Pancreas (tissue), 10 donors: Measurements from ENCODE around the gene SCN8A. TPM values are rescaled to one million over a fixed set of nuclear protein-coding genes. Genes with fewer than 3 reads are reported as not detected.

ENCODE experiments used
- ATAC-seq, 4 donors: fragments of 200-7000 bp; cut with Tn5 transposase; one replicate each; pipeline versions ENCODE4 v1.8.0 to v1.9.1; 2020; ENCODE audit warnings: mild to moderate bottlenecking in 4 of 4, moderate library complexity in 4 of 4
- DNase-seq, 6 donors: peaks; one replicate each; pipeline ENCODE4 v3.0.0-alpha.2; 2020
- FAIRE-seq: peaks from 2 replicates; lab custom pipeline; 2012; peaks lifted over from hg19 to GRCh38; lab: Jason Lieb, UNC
- H3K27ac ChIP-seq, 4 donors: fragments of 200-600 bp; sonication (generic); 1 replicate in 3 of 4; 2 replicates in 1 of 4; pipeline versions ENCODE4 v1.5.0 to v1.8.0; 2020
- H3K27me3 ChIP-seq, 4 donors: fragments of 200-600 bp; one replicate each; pipeline ENCODE4 v1.8.0; 2021
- H3K36me3 ChIP-seq, 3 donors: fragments of 200-600 bp; sonication (generic) in 1 of 3; one replicate each; pipeline versions ENCODE4 v1.5.0 to v1.8.0; 2020 to 2021
- H3K4me1 ChIP-seq, 3 donors: fragments of 200-600 bp; one replicate each; pipeline ENCODE4 v1.8.0; 2021
- H3K4me3 ChIP-seq, 4 donors: fragments of 200-600 bp; sonication (generic) in 2 of 4; one replicate each; pipeline versions ENCODE4 v1.5.0 to v1.8.0; 2020 to 2021
- H3K9me3 ChIP-seq, 4 donors: fragments of 200-600 bp; one replicate each; pipeline ENCODE4 v1.8.0; 2021
- WGBS, 2 donors: extraction: QIAGEN DNeasy Blood & Tissue Kit; methylation state at CpG; one replicate each; pipeline ENCODE4 v1.1.7; 2013; 5-methylcytosine and 5-hydroxymethylcytosine counted together
- intact Hi-C, 3 donors: fragments of 100-400 bp; cut with DNase I; formaldehyde crosslinking; loops; one replicate each; pipeline versions ENCODE4 v1.11.1 to v1.14.2; 2022
- polyA plus RNA-seq, 2 donors: library from polyadenylated mRNA; stranded (reverse); fragments of 200-250 nt; gene quantifications; one replicate each; pipeline ENCODE4 v1.2.3, GENCODE V29; 2013
- total RNA-seq, 6 donors: library from RNA; stranded (reverse); fragmentation: NEBNext Ultra II Directional in 4 of 6; extraction: Animal tissue kit (Norgen Biotek cat#: 25700) in 4 of 6; gene quantifications; one replicate each; pipeline versions ENCODE4 v1.2.1 to v1.2.4, GENCODE V29; 2021 to 2023
- TF ChIP-seq, protein P1 (sequence below), 4 donors: fragments of 200-600 bp; sonication (generic) in 3 of 4; IDR thresholded peaks; one replicate each; pipeline versions ENCODE4 v1.5.0 to v1.8.0; 2021; ENCODE audit warnings: antibody characterized with exemption in 4 of 4
- donor health status: healthy with polysubstance abuse.
- donor health status: DM: no; HTN: no; CAD: no; lungs with moderate emphysema.
- donor health status: DM: no; HTN: no; CAD: no.
- donor health status: control.
- donor health status: control.
- donor health status: Bipolar disorder and iron deficiency.
- donor health status: DM: yes; HTN: yes; CAD: no.
- donor health status: DM: no; HTN: no; CAD: no.
- donor health status: DM: no; HTN: no; CAD: no.
- donor health status: DM: yes; HTN: yes; CAD: no.

SCN8A gene
- total and polyA plus RNA-seq, 8 donors: 1.9 to 3.2 (median 2.3) TPM

DNA sequence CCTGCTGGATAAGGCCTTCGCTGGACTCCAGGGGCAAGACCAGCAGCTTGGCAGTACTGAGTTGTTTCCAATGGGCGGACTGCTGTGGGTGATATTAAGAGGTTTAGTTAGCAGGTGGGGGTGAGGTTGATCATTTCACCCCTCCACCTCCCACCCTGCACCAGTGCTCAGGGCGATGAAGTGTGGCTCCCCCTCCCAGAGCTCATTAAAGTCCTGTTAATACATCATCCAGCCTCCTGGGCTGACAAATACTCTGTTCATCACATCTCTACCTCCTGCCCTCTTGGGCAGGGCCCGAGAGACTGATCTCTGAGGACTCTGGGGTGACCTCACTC is 259.9 kb downstream of the SCN8A start:
- Histone ChIP-seq H3K36me3 (no peaks in the 10 kb centered on the region), H3K27me3 (peaks cover 0 to 12% (median 0%) of the 10 kb centered on the region in 4 donors), H3K4me1 (peaks cover 0 to 7% (median 0%) of the 10 kb centered on the region in 3 donors), H3K9me3 (no peaks in the 10 kb centered on the region), H3K4me3 (no peak overlapping the region), H3K27ac (no peak overlapping the region)
- FAIRE-seq (no peak), ATAC-seq (no peak), DNase-seq (no peak)
- TF ChIP-seq, protein P1, sequence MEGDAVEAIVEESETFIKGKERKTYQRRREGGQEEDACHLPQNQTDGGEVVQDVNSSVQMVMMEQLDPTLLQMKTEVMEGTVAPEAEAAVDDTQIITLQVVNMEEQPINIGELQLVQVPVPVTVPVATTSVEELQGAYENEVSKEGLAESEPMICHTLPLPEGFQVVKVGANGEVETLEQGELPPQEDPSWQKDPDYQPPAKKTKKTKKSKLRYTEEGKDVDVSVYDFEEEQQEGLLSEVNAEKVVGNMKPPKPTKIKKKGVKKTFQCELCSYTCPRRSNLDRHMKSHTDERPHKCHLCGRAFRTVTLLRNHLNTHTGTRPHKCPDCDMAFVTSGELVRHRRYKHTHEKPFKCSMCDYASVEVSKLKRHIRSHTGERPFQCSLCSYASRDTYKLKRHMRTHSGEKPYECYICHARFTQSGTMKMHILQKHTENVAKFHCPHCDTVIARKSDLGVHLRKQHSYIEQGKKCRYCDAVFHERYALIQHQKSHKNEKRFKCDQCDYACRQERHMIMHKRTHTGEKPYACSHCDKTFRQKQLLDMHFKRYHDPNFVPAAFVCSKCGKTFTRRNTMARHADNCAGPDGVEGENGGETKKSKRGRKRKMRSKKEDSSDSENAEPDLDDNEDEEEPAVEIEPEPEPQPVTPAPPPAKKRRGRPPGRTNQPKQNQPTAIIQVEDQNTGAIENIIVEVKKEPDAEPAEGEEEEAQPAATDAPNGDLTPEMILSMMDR (IDR thresholded peaks at IDR 0.05): no peak
- intact Hi-C loops: no loop called here
- 87 to 89% methylated on average over 4 of the region's 4 CpGs for WGBS, 2 donors

DNA sequence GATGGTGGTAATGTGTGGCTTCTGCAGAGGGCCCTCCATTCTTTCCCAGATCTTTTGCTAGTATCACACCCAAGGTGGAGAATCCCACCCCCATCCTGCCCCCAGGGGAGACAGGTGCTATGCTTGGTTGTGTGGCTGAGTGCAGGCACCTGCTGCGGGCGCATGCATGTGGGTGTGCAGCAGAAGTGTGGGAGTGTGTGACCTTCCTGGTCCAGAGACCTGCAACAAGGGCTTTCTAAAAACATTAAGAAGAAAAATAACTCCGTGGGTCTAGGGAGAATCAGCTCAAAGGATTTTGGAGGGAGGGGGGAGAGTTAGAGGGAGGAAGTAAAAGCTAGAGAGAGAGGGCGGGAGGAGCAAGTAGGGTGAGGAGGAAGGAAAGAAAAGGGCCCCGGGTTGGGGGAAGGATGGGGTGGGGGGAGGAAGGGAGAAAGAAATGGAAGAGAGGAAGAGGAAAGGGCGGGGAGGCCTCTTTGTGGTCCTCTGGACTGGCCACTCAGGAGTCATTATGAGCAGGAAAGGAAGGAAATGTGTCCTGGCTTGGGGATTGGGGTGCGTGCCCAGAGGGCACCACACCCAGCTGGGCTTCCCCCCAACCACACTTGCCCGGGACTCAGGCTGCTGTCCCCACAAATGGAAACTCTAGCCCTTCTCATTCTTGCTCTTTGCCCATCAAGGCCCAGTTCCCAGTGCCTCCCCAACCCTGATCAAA is 260.5 kb downstream of the SCN8A start:
- peaks cover 0 to 7% (median 0%) of the 10 kb centered on the region in 3 donors for H3K4me1 ChIP-seq
- DNase-seq (no peak), ATAC-seq (no peak), FAIRE-seq (no peak)
- 72 to 79% methylated on average over 8 of the region's 8 CpGs for WGBS, 2 donors
- peaks cover 0 to 7% (median 0%) of the 10 kb centered on the region in 4 donors for H3K27me3 ChIP-seq
- H3K4me3 ChIP-seq: no peak overlapping the region
- H3K9me3 ChIP-seq: no peaks in the 10 kb centered on the region
- TF ChIP-seq, protein P1 (IDR thresholded peaks at IDR 0.05): no peak
- intact Hi-C loops: no loop called here
- no peak overlapping the region for H3K27ac ChIP-seq
- H3K36me3 ChIP-seq: no peaks in the 10 kb centered on the region

DNA sequence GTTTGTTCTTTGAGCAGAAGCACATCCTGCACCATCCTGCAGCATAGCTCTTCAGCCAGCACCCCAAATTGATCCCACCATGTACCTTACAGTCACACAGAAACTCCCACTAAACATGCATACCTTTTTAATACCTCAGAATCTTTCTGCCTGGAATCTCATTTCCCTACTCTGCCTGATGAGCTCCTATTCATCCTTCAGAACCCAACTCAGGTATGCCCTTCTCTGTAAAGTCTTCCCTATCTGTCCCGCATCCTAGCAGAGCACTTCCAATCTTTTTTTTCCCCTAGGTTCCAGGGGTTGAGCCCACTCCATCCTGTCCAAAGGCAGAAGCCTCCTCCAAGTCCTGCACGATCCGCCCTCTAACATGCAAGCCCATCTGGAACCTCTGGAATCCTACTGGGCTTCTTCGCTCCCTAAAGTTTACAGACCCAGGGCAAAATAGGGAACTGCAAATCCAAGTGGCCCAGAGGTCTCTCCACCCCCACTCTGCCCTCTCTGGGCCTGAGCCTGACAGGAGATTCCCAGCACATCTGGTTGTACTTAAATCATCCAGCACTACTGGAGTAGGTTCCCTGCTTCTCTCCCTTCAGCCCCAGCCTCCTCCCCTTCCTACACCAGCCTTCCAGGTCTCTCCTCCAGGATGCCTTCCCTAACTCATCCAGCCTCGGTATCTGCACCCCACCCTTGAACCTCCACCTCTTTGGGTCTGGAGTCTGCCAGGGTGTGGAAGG is 261.5 kb downstream of the SCN8A start:
- Histone ChIP-seq H3K9me3 (no peaks in the 10 kb centered on the region), H3K4me3 (no peak overlapping the region), H3K36me3 (no peaks in the 10 kb centered on the region), H3K27ac (no peak overlapping the region), H3K27me3 (peaks cover 0 to 5% (median 0%) of the 10 kb centered on the region in 4 donors), H3K4me1 (peaks cover 0 to 3% (median 0%) of the 10 kb centered on the region in 3 donors)
- TF ChIP-seq, protein P1 (IDR thresholded peaks at IDR 0.05): no peak
- DNase-seq (no peak), FAIRE-seq (no peak), ATAC-seq (no peak)
- intact Hi-C loops: no loop called here
- 86 to 90% methylated on average over 5 of the region's 5 CpGs for WGBS, 2 donors

DNA sequence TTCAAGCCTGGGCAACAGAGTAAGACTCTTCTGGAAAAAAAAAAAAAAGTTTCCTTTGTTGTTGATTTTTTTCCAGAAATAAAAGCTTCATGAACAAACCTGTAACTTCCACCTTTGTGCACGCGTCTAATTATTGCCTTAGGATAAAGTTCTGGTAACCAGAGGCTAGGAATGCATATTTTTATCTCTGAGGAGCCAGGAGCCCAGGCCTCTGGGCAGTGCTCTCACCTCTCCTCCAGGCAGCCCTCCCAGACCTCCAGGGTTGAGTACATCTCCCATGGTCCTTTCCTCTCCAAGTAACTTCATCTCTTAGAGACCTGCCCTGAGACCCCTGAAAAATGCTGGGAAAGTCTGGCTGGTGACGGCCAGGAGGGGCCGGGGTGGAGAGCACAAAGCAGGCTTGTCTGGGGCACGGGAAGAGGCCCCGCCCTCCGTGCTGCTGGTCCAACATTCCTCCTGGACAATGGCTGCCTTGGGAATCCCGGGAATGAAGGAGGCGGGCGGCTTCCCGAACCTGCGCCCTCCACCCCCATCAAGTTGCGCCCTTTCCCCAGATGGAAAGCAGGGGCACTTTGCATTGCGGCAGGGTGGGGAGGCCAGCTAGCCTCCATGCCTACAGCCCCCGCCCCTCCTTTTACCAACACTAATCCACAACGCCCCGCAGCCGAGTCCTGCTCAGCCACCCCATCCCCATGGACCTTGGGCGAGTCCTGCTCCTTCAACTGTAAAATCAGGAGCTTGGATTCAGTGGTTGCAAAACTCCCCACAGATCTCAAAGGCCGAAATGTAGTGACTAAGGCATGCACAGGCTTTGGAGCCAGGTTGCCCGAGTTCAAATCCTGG is 264.8 kb downstream of the SCN8A start:
- H3K27ac ChIP-seq: no peak overlapping the region
- H3K36me3 ChIP-seq: no peaks in the 10 kb centered on the region
- WGBS, 2 donors: 14 to 20% methylated on average over 21 of the region's 21 CpGs
- H3K4me3 ChIP-seq: peak overlapping the region in 1 of 4 donors; percentile 22
- intact Hi-C loops: no loop called here
- no peaks in the 10 kb centered on the region for H3K27me3 ChIP-seq
- ATAC-seq (peak in 3 of 4 donors; percentile 47 to 77 (median 73)), DNase-seq (peak in 1 of 6 donors; percentile 43), FAIRE-seq (no peak)
- no peaks in the 10 kb centered on the region for H3K4me1 ChIP-seq
- TF ChIP-seq, protein P1 (IDR thresholded peaks at IDR 0.05): no peak
- no peaks in the 10 kb centered on the region for H3K9me3 ChIP-seq
